Choroid plexus epithelial cell (primary cell): ENCODE measurements around the gene ARHGEF12.

Experiments used
- DNase-seq: peaks from one replicate; pipeline ENCODE4 v3.0.0-alpha.2; 2010; ENCODE audit warnings: low read depth
- H3K4me3 ChIP-seq: 2 replicates; pipeline ENCODE4 v1.5.1; 2011; ENCODE audit warnings: low read depth, mild to moderate bottlenecking, control low read depth, low read length, moderate library complexity
- CTCF ChIP-seq: conservative IDR thresholded peaks from 2 replicates; pipeline ENCODE4 v1.5.1; 2011; ENCODE audit warnings: low read depth, mild to moderate bottlenecking, control low read depth, inconsistent platforms, low read length, moderate library complexity

ARHGEF12 gene

GRCh38 chr11:120295099-120295498 lies 41.1 kb upstream of the ARHGEF12 start:
- no peak for DNase-seq
- no peak for TF ChIP-seq CTCF
- H3K4me3 ChIP-seq = no peak overlapping the region

- no peak for TF ChIP-seq CTCF
- no peak for DNase-seq
- no peak overlapping the region for H3K4me3 ChIP-seq
Observed at GRCh38 chr11:120296554-120296953, 39.7 kb upstream of the ARHGEF12 start.

GRCh38 chr11:120298461-120298860 lies 37.8 kb upstream of the ARHGEF12 start:
- H3K4me3 ChIP-seq = no peak overlapping the region
- DNase-seq = no peak
- TF ChIP-seq CTCF = no peak

GRCh38 chr11:120302001-120302805 lies 34.0 kb upstream of the ARHGEF12 start:
- H3K4me3 ChIP-seq = no peak overlapping the region
- TF ChIP-seq CTCF = no peak
- DNase-seq = no peak

- peak; percentile 79 for DNase-seq
- no peak overlapping the region for H3K4me3 ChIP-seq
- TF ChIP-seq CTCF = peak; percentile 91
Observed at GRCh38 chr11:120303004-120303637, 33.1 kb upstream of the ARHGEF12 start.

GRCh38 chr11:120304526-120304925 lies 31.7 kb upstream of the ARHGEF12 start:
- no peak for TF ChIP-seq CTCF
- DNase-seq = peak; percentile 29
- H3K4me3 ChIP-seq = no peak overlapping the region
